HL-60/S4 treated with phorbol 12-myristate 13-acetate at 8.2 ng/mL for 4 days and 3 days (cell line): ENCODE data around the gene HNRNPDL.
"Not testable (repeated sequence)": the region's sequence is repeated elsewhere in the genome, so short reads cannot be mapped to it uniquely, and the experiment has no call there.

ENCODE experiments used
- in situ Hi-C: fragments of 300-500 bp; cut with MboI; formaldehyde crosslinking; loops from 2 replicates; pipeline ENCODE4 v1.15.0; 2022; ENCODE audit warnings: low sequenced_read_pairs

HNRNPDL gene

GRCh38 chr4:82430193-82430963 lies at the start of gene HNRNPDL, which contains the start of gene ENOPH1:
HNRNPDL (minus strand) TSS chr4:82430462; CDS start chr4:82429690, 772 bp downstream.
ENOPH1 (plus strand) TSS chr4:82430590; CDS start chr4:82430830, 240 bp downstream.
- in situ Hi-C loops: no loop called here

GRCh38 chr4:82479562-82479961 lies 49.3 kb upstream of the HNRNPDL start:
- in situ Hi-C loops: no loop called here

DNA sequence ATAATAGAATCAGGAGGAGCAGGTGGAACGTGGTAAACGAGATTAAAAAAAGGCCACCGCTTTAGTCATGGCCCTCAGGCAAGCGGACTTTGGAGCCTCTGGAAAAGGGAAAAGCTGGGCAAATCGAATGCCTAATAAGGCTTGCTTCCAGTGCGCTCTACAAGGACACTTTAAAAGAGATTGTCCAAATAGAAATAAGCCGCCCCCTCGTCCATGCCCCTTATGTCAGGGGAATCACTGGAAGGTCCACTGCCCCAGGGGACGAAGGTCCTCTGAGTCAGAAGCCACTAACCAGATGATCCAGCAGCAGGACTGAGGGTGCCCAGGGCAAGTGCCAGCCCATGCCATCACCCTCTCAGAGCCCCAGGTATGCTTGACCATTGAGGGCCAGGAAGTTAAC lies 47.2 kb upstream of the HNRNPDL start:
- in situ Hi-C loops: not testable (repeated sequence)

DNA sequence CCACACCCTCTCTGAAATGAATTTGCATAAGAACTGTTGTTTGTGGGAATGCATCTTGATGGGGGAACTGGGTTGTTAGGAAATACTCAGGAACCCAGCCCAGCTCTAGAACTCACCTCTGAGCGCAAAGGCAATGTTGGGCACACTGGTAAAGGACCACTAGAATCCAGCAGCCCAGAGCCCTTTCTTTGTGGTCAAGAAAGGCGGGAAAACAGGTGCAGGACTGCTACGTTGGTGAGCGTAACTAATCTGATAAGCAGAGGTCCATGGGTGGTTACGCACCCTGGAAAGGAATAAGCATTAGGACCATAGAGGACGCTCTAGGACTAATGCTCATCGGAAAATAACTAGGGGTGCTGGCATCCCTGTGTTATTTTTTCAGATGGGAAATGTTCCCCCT lies 45.7 kb upstream of the HNRNPDL start:
- in situ Hi-C loops: not testable (repeated sequence)

DNA sequence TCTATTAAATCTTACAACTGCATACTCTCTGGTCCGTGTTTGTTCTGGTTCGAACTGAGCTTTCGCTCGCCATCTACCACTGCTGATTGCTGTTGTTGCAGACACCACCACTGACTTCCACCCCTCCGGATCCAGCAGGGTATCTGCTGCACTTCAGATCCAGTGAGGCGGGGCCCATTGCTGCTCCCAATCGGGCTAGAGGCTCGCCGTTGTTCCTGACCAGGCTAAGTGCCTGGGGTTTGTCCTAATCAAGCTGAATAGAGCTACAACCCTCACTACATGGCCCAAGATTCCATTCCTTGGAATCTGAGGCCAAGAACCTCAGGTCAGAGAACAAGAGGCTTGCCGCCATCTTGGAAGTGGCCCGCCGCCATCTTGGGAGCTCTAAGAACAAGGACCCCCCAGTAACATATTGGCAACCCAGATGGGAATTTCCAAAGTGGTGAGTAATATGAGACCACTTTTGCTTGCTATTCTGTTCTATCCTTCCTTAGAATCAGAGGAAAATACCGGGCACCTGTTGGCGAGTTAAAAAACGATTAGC lies 43.4 kb upstream of the HNRNPDL start:
- in situ Hi-C loops: loop anchor here (25.0 kb wide), 1 partner anchor 264 kb away; no protein-coding TSS in a partner anchor

DNA sequence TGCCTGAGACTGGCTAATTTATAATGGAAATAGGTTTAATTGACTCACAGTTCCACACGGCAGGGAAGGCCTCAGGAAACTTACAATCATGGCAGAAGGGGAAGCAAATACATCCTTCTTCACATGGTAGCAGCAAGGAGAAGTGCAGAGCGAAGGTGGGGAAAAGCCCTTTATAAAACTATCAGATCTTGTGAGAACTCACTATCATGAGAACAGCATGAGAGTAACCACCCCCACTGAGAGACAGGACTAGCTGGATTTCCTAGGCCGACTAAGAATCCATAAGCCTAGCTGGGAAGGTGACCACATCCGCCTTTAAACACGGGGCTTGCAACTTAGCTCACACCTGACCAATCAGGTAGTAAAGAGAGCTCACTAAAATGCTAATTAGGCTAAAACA lies 42.8 kb upstream of the HNRNPDL start:
- in situ Hi-C loops: loop anchor here (25.0 kb wide), 1 partner anchor 264 kb away; no protein-coding TSS in a partner anchor

GRCh38 chr4:82469791-82470345 lies 39.6 kb upstream of the HNRNPDL start:
- in situ Hi-C loops: loop anchor here (25.0 kb wide), 1 partner anchor 267 kb away; no protein-coding TSS in a partner anchor

DNA sequence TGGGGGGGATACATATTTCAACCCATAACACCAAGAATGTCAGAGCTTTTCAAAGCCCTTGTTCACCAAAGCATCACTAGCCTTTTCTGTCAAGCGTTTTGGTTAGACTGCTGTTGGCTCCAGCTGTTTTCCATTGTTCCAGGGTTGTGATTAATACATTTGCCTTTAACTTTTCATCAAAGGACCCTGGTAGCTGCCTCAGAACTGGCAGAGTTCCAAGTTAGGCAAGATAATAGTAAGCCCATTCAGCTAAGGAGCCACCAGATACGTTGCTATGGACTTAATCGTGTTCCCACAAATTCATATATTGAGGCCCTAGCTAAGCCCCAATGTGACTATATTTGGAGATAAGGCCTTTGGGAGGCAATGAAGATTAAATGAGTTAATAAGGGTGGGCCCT lies 37.2 kb upstream of the HNRNPDL start:
- in situ Hi-C loops: loop anchor here (25.0 kb wide), 1 partner anchor 270 kb away; no protein-coding TSS in a partner anchor

DNA sequence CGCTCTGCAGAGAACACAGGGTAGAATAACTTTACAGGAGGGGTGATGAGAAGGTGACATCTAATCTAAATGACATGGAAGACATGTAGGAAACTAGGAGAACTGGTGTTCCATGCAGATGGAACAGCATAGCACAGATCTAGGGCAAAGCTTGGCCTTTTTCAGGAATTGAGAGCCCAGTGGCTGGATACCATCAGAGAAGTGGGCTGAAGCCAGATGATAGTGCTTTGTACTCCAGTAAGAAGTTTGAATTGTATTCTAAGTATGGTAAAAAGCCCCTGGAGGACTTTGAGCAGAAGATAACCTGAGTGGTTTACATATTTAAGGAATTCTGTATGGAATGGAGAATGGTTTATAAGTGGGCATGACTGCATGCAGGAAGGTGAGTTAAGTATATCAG lies 33.0 kb upstream of the HNRNPDL start:
- in situ Hi-C loops: loop anchor here (25.0 kb wide), 1 partner anchor 274 kb away; no protein-coding TSS in a partner anchor

- in situ Hi-C loops: loop anchor here (25.0 kb wide), 1 partner anchor 275 kb away; no protein-coding TSS in a partner anchor
Measured at GRCh38 chr4:82462415-82462831, 32.2 kb upstream of the HNRNPDL start.

GRCh38 chr4:82461710-82462109 lies 31.4 kb upstream of the HNRNPDL start:
- in situ Hi-C loops: loop anchor here (25.0 kb wide), 1 partner anchor 276 kb away; no protein-coding TSS in a partner anchor

DNA sequence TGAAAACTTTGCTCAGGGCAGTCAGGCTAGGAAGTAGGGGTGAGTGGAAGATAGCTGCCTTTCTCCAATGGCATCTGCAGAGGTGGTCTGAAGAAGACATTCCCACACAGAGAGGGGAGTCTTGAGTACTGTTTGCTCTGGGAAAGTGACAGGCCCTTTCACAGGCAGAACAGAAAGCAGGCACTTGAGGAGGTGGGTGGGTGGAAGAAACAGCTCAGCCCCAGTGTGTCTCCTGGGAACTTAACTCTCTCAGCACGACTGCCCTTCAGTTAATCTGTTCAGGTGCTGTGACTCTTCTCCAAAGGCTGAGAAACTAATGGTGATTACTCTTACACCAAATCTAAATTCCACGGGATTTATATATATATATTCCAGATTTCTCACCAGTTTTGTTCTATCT lies 28.5 kb upstream of the HNRNPDL start:
- in situ Hi-C loops: loop anchor here (25.0 kb wide), 1 partner anchor 279 kb away; no protein-coding TSS in a partner anchor

DNA sequence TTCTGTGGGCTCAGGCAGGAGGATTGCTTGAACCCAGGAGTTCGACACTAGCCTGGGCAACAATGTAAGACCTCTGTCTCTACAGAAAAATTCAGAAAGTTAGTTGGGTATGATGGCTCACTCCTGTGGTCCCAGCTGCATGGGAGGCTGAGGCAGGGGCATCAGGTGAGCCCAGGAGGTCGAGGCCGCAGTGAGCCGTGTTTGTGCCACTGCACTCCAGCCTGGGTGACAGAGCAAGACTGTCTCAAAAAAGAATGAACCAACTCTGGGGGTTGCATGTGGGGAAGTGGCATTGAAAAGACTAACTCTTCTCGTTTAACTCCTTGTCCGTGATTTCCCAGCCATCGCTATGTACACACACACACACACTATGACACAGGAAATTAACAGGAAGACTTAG lies 27.0 kb upstream of the HNRNPDL start:
- in situ Hi-C loops: loop anchor here (25.0 kb wide), 1 partner anchor 280 kb away; no protein-coding TSS in a partner anchor

DNA sequence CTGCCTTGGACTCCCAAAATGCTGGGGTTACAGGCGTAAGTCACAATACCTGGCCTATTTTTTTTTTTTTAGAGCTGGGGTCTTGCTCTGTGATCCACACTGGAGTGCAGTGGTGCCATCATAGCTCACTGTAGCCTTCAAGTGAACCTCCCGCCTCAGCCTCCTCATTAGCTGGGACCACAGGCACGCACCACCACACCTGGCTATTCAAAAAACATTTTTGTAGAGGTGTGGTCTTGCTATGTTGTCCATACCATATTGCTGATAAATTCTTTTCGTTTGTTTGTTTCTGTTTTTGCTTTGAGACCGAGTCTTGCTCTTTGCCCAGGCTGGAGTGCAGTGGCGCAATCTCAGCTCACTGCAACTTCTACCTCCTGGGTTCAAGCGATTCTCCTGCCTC lies 21.8 kb upstream of the HNRNPDL start:
- in situ Hi-C loops: loop anchor here (25.0 kb wide), 1 partner anchor 285 kb away; no protein-coding TSS in a partner anchor

DNA sequence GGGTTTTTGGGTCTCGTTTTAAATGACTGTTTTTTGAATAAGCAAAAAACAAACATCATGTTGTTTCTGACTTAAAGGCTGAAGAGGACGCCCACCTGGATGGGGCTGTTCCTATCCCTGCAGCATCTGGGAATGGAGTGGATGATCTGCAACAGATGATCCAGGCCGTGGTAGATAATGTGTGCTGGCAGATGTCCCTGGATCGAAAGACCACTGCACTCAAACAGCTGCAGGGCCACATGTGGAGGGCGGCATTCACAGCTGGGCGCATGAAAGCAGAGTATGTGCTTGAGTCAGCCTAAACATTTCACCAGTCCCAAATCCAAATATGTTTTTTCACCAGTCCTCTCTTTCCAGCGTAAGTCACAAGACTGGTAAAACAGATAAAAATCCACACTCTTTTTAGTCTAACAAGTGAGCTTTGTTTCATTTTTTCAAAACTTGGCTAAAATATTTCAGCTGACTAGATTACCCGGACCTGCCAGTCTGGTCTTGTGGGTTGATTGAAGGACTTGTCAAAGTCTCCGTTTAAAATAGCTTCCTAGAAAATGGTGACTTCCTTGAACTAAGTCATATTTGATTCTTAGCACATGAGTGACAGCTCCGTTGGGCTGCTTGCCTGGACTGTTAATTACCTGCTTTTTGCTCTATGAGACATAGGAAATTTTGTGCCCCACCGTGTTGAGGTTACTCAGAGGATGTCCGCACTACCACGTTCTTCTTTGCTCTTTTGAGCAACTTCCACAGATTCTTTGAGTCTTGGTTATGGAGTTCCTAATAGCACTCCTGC lies 20.9 kb upstream of the HNRNPDL start:
- in situ Hi-C loops: loop anchor here (25.0 kb wide), 1 partner anchor 286 kb away; no protein-coding TSS in a partner anchor

DNA sequence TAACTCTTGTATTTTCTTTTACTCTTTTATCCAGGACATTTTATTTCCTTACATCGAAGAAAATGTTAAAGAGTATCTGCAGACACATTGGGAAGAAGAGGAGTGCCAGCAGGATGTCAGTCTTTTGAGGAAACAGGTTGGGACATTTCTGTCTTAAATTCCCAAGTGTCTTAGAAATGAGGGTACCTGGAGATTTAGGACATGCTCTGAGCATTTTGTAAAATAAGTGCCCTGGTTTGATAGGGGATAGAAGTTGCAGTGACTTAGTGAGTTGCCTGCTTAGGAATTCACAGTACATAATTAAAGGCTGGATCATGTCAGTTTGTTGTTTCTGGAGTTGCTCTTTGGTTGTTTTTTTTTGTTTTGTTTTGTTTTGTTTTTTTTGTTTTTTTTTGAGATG lies 17.6 kb upstream of the HNRNPDL start:
- in situ Hi-C loops: no loop called here

DNA sequence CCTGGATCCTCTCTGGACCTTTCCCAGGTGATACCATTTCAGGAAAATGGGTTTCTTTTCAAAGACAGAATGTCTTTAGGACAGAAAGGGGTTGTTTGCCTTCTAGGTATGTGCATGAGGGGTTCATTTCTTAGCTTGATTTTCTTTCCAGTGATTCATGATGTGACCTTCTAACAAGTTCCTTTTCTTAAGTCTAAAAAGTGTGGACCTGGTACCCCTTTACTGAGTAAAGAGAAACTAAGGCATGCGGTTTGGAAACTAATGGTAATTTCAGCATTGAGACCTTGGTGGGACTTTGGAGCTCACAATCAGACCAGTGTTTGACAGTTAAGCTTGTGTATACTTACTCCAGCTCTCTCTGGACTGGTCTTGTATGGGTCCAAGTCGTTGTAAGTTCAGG lies 8.8 kb upstream of the HNRNPDL start:
- in situ Hi-C loops: no loop called here

DNA sequence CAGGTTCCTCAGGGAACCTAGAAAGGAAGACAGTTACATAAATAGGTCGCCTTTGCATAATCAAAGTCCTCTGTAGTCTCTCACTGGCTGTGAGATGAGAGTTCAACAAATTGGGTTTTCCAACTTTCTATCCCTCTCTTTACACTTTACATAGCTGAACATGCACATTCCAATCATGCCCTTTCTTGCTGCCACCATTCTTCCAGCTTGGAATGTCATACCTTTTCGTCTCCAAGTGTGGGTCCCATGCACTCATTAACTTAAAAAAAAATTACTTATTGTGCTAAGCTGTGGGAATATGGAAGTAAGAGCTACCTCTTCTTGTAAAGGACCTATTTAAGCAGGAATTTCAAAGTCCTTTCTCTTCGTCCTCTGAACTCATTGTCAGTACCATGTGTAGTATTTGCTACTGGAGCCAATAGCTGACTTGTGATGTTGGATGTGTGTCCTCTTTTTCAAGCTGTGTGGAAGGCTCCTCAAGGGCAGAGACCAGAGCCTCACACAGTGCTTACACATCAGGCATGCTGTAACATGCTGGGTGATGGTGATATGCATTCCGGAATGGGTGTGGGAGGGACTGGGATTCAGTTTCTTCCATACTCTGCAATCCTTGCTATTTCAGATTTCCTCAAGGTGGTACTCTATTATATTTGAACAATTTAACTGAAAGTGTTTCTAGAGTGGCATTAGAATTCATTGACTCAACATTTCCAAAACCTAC lies 7.2 kb upstream of the HNRNPDL start:
- in situ Hi-C loops: no loop called here

- in situ Hi-C loops: no loop called here
Measured at GRCh38 chr4:82436780-82437179, 6.5 kb upstream of the HNRNPDL start.

GRCh38 chr4:82436130-82436529 lies 5.9 kb upstream of the HNRNPDL start:
- in situ Hi-C loops: no loop called here
